ENCODE measurements around the gene TESPA1. TPM values are rescaled to one million over a fixed set of nuclear protein-coding genes. Genes with fewer than 3 reads are reported as not detected.

Gene TESPA1
- total and polyA plus RNA-seq, 2 donors (not counting 1 experiment from before 2014, with no cell fraction given), result not detected

GRCh38 chr12:54924972-54925707 is 59.4 kb downstream of the TESPA1 start:
- no peak for DNase-seq (ENCODE audit: low read depth in 2 of 2)
- H3K27me3 ChIP-seq (ENCODE audit: control insufficient read depth, insufficient read depth, low read length), result no peaks in the 10 kb centered on the region
- TF ChIP-seq EZH2 (IDR thresholded peaks at IDR 0.05; ENCODE audit: low read length, missing control alignments), result no peak
- no peak for TF ChIP-seq CTCF (conservative IDR thresholded peaks at IDR 0.05 in 1 of 2, IDR thresholded peaks at IDR 0.05 in 1 of 2; ENCODE audit: low read depth in 1 of 2, low read length in 2 of 2)
- H3K79me2 ChIP-seq (ENCODE audit: control insufficient read depth, insufficient read depth, low read length), result no peaks in the 10 kb centered on the region
- H3K9ac ChIP-seq (ENCODE audit: insufficient read depth, low read length), result no peak overlapping the region
- H2AFZ ChIP-seq (ENCODE audit: low read length), result no peak overlapping the region
- no peaks in the 10 kb centered on the region for H4K20me1 ChIP-seq (ENCODE audit: control insufficient read depth, extremely low read depth, insufficient read depth, low read length)
- no peaks in the 10 kb centered on the region for H3K4me1 ChIP-seq (ENCODE audit: control insufficient read depth, extremely low read depth, insufficient read depth, low read length)
- H3K27ac ChIP-seq (ENCODE audit: insufficient read depth, low read length), result no peak overlapping the region
- H3K4me2 ChIP-seq (ENCODE audit: extremely low read depth, insufficient read depth, low read length), result no peak overlapping the region
- no peak overlapping the region for H3K4me3 ChIP-seq (replicated peaks in 1 of 4; ENCODE audit: control extremely low read depth in 1 of 4, insufficient read depth in 1 of 4, low read depth in 3 of 4, low read length in 4 of 4)
- H3K36me3 ChIP-seq (ENCODE audit: control insufficient read depth, insufficient read depth, low read length), result no peaks in the 10 kb centered on the region
- H3K9me3 ChIP-seq (ENCODE audit: control insufficient read depth, insufficient read depth, low read depth, low read length), result no peaks in the 10 kb centered on the region

GRCh38 chr12:54917001-54917488 is 67.5 kb downstream of the TESPA1 start:
- no peak for DNase-seq (ENCODE audit: low read depth in 2 of 2)
- Histone ChIP-seq H3K9ac (ENCODE audit: insufficient read depth, low read length) (no peak overlapping the region), H3K27me3 (ENCODE audit: control insufficient read depth, insufficient read depth, low read length) (no peaks in the 10 kb centered on the region), H3K79me2 (ENCODE audit: control insufficient read depth, insufficient read depth, low read length) (no peaks in the 10 kb centered on the region), H3K9me3 (ENCODE audit: control insufficient read depth, insufficient read depth, low read depth, low read length) (no peaks in the 10 kb centered on the region), H2AFZ (ENCODE audit: low read length) (no peak overlapping the region), H3K4me1 (ENCODE audit: control insufficient read depth, extremely low read depth, insufficient read depth, low read length) (no peaks in the 10 kb centered on the region), H3K36me3 (ENCODE audit: control insufficient read depth, insufficient read depth, low read length) (no peaks in the 10 kb centered on the region), H3K27ac (ENCODE audit: insufficient read depth, low read length) (no peak overlapping the region), H3K4me3 (replicated peaks in 1 of 4; ENCODE audit: control extremely low read depth in 1 of 4, insufficient read depth in 1 of 4, low read depth in 3 of 4, low read length in 4 of 4) (no peak overlapping the region), H4K20me1 (ENCODE audit: control insufficient read depth, extremely low read depth, insufficient read depth, low read length) (no peaks in the 10 kb centered on the region), H3K4me2 (ENCODE audit: extremely low read depth, insufficient read depth, low read length) (no peak overlapping the region)
- TF ChIP-seq EZH2 (IDR thresholded peaks at IDR 0.05; ENCODE audit: low read length, missing control alignments), result no peak
- TF ChIP-seq CTCF (conservative IDR thresholded peaks at IDR 0.05 in 1 of 2, IDR thresholded peaks at IDR 0.05 in 1 of 2; ENCODE audit: low read depth in 1 of 2, low read length in 2 of 2), result no peak

Other genes starting within 250 kb of the TESPA1 start
- gene MUCL1, start 130.2 kb downstream of the TESPA1 start, total RNA-seq, result not detected in 2 replicates
- gene MUCL1, start 130.2 kb downstream of the TESPA1 start, polyA plus RNA-seq, result not detected in 2 replicates
- not detected in 2 replicates for gene NEUROD4, start 35.2 kb upstream of the TESPA1 start, total RNA-seq
- gene NEUROD4, start 35.2 kb upstream of the TESPA1 start, polyA plus RNA-seq, result not detected in 2 replicates
- not detected in 2 replicates for gene OR9K2, start 141.6 kb upstream of the TESPA1 start, total RNA-seq
- not detected in 2 replicates for gene OR9K2, start 141.6 kb upstream of the TESPA1 start, polyA plus RNA-seq
- gene OR10A7, start 236.3 kb upstream of the TESPA1 start, total RNA-seq, result not detected in 2 replicates
- gene OR10A7, start 236.3 kb upstream of the TESPA1 start, polyA plus RNA-seq, result not detected in 2 replicates

Measured in fibroblast of lung (primary cell).